Activated CD4-positive, CD25-positive, alpha-beta regulatory T cell treated with anti-CD3 and anti-CD28 coated beads, Interleukin-2, amount 50 U/mL, for 16 hours (primary cell): Measurements from ENCODE around the gene AGK.
"Not testable (repeated sequence)": the region's sequence is repeated elsewhere in the genome, so short reads cannot be mapped to it uniquely, and the experiment has no call there.

ENCODE experiments used
- DNase-seq: peaks from one replicate; pipeline ENCODE4 v3.0.0-alpha.2; 2020; ENCODE audit warnings: low read depth, low spot score

The AGK gene

DNA sequence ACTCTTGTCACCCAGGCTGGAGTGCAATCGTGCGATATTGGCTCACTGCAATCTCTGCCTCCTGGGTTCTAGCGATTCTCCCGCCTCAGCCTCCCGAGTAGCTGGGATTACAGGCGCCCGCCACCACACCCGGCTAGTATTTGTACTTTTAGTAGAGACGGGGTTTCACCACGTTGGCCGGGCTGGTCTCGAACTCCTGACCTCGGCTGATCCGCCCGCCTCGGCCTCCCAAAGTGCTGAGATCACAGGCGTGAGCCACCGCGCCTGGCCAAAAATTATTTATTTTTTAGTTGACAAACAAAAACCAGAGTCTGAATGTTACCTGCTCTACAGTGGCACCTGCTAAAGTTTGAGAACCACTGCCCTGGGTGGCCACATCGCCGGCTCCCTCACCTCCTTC is 96.5 kb downstream of the AGK start:
- not testable (repeated sequence) for DNase-seq

- DNase-seq = no peak
Measured at GRCh38 chr7:141648276-141649114, 97.3 kb downstream of the AGK start.

DNA sequence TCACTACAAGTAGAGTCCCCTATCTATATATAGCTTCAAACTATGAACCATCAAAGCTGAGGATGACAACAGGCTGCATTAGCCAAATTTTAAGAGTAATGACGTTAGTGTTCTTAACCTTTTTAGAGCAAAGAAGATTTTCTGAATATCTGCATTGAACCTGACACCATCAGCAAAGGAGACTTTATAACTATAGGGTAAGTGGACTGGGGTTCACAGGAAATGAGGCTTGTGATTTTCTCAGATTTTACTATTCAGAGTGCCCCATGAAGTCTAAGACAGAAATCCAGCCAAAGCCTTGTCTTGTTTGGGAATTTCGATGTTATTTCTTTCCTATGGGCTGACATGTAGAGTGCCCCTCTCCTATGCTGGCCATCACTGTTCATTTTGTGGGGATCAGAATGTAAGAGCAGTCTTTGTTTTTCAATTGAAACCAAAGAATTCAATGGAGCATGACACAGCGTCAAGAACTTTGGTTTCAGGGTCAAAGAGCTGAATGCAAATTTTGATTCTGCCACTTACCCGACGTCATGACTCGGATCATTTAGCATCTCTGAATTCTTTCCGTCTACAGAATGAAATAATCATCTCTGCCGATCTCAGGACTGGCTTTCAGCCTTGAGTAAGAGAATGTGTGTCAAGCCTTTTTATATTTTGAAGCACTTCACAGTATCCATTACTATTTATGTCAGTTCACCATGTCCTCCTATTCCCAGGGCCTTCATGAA is 98.1 kb downstream of the AGK start:
- DNase-seq = no peak

DNA sequence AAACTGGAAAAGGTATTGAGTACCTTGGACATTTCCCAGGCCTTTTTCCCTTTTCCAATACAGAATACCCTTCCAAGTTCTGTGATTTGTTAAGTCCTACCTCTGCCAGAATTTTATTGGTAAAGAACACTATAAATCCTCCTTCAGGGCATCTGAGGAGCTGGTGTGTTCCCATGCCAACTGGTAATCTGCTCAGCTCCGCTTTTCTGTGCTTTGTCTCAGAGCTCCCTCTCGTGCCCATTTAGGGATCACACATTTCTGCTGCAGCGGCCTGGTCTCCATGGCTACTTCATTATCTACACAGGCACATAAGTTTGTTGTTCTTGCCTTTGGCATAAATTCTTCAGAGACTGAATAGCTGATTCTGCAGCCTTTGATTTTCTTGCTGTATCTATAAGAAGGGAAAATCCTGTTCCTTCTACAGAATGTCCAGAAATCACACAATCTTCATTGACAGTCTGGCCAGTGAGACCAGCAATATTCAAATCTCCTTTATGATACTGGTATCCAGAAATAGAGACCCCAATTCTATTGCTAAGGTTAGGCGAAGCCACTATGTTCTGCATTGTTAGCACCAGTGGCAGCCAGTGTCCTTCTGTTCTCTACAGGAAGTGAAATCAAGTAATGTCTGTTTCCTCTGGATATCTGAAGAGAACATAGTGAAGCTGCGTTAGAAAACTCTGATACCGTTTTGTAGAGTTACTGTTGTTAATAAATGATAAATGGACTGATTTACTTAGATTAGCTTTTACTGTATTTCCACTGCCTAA is 98.8 kb downstream of the AGK start:
- no peak for DNase-seq

GRCh38 chr7:141651417-141651816 is 100.2 kb downstream of the AGK start:
- no peak for DNase-seq

- DNase-seq = no peak
Measured at GRCh38 chr7:141652691-141653090, 101.5 kb downstream of the AGK start.

- DNase-seq = peak; percentile 36
Measured at GRCh38 chr7:141654551-141654950, 103.3 kb downstream of the AGK start.

GRCh38 chr7:141659501-141659900 is 108.3 kb downstream of the AGK start:
- no peak for DNase-seq

- no peak for DNase-seq
Measured at GRCh38 chr7:141660259-141660658, 109.0 kb downstream of the AGK start.

GRCh38 chr7:141663081-141663849 is 112.1 kb downstream of the AGK start:
- DNase-seq = no peak

DNA sequence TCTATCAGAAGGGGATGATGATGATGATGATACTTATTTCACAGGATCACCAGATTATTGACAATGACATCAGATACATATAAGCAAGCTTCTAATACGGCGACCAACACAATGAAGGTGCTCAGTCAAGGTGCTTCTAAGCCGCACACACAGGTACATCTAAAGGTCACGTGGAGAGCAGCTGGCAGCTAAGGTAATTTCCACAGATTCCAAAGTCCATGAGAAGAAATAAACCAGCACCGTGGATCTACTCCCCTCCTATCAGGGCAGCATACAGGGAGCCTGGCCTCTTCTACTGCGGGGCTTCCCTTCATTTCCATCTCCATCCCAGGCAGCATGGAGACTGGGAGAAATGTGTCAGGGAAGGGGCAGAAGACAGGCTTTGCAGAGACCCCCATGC is 113.2 kb downstream of the AGK start:
- no peak for DNase-seq

- DNase-seq = no peak
Measured at GRCh38 chr7:141665208-141666035, 114.2 kb downstream of the AGK start.

- DNase-seq = no peak
Measured at GRCh38 chr7:141666071-141666470, 114.9 kb downstream of the AGK start.

- DNase-seq = no peak
Measured at GRCh38 chr7:141668853-141669252, 117.6 kb downstream of the AGK start.

DNA sequence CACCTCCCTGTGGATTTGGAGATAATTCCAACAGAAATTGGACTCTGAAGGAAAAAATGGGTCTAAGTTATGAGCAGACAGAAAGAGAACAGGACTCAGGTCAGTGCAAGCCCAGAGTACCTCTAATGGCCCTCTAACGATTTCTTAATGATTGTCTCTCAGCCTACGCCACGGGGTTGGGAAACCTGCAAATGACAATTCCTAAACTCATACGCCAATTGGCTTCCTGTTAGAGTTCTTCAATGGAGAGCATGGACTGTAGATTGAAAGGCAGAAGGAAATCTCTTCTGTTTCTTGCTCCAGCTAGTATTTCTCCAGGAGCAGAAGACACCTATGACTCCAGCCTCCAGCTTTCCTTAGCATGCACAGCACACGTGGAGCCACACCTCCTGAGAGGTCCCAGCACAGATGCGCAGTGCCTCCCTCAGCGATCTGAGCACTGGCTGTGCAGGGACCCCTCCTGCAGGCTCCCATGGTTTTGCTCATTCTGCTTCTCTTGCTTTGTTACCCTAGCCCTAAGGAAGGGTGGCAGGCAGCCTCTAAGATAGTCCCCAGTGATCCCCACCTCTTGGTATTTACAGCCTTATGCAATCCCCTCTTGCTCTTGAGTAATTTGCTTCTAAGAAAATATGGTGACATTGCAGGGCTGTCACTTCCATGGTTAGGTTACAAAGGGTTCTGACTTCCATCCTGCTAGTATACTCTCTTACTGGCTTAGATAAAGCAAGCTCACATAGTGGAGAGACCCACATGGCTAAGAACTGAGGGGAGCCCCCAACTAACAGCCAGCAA is 120.7 kb downstream of the AGK start:
- DNase-seq = no peak

DNA sequence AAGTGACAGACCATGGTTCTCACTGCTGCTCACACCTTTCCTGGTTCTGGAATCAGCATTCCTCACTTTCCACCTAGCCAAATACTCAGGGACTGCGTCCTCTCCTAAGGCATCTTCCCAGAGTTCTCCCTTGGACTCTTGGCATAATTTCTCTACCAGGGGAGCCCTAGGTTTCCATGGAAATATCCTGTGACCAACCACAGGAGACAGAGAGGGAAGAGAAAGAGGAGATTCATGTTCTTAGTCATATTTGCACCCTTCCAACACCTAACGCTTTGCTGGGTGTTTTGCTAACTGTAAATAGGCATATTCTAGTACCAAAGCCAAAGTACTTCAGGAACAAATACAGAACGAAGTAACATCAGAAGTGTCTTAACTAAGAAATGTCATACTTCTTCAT is 122.1 kb downstream of the AGK start:
- DNase-seq = no peak

DNA sequence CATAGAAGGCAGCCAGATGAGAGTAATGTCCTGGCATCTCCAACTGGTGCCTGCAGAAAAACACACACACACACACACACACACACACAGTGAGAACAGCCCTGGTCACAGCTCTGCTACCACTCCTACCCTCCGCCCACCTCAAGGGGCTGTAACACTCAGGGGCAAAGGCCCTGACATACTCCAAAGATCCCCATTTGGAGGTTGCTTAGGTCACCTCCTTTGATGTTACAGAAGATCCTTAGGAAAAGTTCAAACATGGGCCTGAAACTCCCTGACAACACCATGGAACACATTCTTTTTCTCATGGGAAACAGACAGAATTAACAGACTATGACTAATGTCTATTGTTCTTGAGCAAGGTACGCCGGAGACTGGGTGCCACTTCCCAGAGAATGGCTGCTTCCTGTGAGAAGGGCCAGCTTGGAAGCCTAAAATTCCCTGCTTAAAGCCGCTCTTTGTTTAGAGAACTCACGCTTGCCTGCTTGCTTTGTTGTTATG is 123.0 kb downstream of the AGK start:
- no peak for DNase-seq

DNA sequence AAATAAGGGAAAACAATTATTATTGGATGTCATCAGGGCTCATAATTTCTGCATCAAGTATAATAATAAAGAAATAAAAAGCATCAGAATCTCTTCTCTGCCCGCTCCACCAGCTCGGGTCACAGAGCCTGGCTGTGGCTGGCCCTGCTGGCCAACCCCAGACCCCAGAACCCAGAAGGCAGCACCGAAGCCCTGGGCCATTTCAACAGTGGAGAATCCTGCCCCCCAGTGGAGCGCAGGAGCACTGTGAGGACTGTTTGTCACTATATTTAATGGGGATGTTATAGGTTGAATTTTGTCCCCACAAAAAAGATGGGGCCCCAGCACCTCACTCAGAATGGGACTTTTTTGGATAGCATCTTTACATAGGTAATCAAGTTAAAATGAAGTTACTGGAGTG is 123.5 kb downstream of the AGK start:
- no peak for DNase-seq

GRCh38 chr7:141675436-141676215 is 124.4 kb downstream of the AGK start:
- no peak for DNase-seq
